Activated CD8-positive, alpha-beta memory T cell treated with anti-CD3 and anti-CD28 coated beads for 24 hours (primary cell): ENCODE data around the gene ATG2B.
A peak's percentile ranks its signal among the peaks of the same experiment; 100 is the strongest.

Experiments used
- DNase-seq: peaks from one replicate; pipeline ENCODE4 v3.0.0-alpha.2; 2020

The ATG2B gene

DNA sequence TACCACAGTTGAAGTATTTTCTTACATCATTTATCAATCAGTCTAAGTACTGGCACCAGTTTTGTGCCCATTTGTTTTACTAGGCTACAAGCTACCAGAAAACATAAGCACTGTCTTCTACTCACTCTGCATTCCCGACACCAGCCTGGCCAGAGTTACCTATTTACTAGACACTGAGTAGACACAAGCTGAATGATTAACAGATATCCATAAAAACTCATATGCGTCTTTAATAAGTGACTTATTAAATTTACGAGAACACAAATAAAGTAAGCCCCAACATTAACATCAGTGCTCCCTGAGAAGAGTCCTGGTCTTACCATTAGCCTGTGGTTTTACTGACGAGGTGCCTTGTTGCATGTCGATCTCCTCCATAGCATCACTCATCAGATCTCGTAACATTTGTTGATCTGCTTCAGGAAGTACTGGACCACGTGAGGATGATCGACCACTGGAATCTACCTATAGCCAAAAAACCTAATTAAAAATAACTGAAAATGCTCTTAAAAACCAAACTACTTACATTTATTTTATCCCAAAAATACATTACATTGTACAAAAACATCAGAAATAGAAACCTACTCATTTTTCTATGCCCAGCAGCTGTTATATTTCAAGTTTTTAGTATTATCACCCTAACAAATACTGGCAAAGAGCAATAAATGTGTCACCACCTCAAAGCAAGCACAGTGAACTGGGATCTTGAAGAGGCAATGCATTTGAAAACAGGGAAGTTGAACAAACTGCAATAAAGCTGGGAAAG is 53.8 kb downstream of the ATG2B start:
- DNase-seq: no peak

- DNase-seq: no peak
Observed at GRCh38 chr14:96307434-96307833, 55.7 kb downstream of the ATG2B start.

GRCh38 chr14:96304956-96305355 is 58.2 kb downstream of the ATG2B start:
- DNase-seq: no peak

DNA sequence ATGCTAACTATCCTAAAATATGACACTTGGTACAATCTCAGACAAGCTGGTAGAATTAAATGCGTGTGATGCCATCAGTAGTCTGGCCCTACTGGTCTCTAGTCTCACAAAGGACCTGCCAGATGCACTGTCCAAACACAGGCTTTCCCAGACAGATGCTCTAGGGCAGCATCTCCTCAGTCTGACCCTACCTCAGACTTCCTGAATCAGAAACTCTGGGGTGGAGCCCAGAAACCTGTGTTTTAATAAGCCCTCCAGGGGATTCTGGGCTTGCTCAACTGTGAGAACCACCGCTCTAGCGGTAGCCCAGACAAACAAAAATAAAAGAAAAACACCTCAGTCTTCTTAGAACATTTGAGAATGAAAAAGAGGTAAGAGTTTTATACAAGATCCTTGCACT is 59.2 kb downstream of the ATG2B start:
- DNase-seq: no peak

DNA sequence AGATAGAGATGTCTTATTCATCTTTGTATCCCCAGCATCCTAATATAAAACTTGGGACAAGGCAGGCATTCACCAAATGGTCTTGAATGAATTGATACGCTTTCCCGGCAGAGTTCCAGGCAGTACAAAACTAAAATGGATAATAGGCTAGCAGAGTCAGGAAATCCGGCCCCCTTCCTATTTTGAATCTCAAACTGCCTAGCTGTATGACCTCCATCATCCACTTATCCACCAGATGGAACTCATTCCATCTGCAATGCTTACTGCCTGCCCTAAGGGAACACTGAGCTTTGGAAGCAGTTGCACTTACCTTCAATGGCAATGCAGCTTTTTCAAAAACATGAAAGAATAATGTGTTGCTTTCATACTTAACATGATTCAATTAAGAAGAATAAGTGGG is 63.7 kb downstream of the ATG2B start:
- DNase-seq: no peak

GRCh38 chr14:96297997-96298515 is 65.1 kb downstream of the ATG2B start:
- no peak for DNase-seq

DNA sequence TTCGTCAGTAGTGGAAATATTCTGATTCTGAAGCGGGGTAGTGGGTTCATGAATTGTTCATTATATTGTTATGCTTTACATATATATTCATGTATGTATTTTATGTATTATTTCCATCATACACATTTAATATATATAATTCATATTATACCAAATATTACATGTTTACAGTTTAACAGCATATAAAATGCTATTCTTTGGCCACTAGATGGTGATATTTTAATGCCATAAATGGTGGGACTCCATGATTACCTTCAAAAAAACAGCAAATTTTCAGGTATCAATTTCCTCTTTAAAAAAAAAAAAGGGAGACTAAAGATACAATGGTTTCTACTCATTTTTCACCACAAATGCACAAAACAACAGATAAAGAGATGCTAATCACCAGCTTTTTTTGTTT is 66.1 kb downstream of the ATG2B start:
- DNase-seq: no peak

GRCh38 chr14:96294246-96294645 is 68.9 kb downstream of the ATG2B start:
- no peak for DNase-seq

DNA sequence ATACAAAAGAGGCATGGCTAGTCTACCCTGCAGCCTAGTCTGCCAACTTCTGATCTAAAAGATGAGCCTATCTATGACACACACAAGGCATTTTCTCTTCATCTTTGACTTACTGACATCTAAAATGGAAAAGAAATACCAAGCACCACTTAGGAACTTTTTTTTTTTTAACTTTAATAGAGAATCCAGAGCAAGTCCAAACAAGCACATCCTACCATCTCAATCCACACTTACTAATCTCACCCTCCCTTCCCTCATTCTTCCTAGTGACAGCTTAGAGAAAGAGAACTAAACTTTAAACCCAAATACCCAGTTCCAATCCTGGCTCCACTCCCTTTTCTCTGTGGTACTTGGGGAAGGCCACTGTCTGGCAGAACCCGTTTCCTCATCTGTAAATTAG is 75.3 kb downstream of the ATG2B start:
- no peak for DNase-seq

- DNase-seq: no peak
Observed at GRCh38 chr14:96286251-96286650, 76.9 kb downstream of the ATG2B start.

GRCh38 chr14:96285667-96286066 is 77.5 kb downstream of the ATG2B start:
- no peak for DNase-seq

DNA sequence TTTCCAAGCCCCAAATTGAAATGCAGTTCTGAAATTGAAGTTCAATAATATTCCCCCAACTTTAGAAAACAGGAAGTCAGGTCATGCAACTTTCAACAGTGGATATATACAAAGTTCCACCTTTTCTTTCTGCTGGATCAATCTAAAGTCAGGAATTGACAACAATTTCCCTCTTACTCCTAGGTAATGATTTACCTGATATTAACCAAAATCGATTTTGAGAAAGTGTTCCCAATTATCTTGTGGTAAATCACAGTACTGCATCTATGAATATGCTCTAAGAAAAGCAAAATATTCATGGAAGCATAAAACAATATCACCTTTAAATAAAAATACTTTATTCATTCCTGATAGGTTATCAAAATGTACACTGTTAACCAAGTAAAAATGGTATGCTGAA is 78.7 kb downstream of the ATG2B start:
- DNase-seq: no peak

GRCh38 chr14:96284008-96284407 is 79.1 kb downstream of the ATG2B start:
- no peak for DNase-seq

GRCh38 chr14:96281486-96281885 is 81.7 kb downstream of the ATG2B start:
- no peak for DNase-seq

GRCh38 chr14:96280104-96280503 is 83.0 kb downstream of the ATG2B start:
- DNase-seq: no peak

DNA sequence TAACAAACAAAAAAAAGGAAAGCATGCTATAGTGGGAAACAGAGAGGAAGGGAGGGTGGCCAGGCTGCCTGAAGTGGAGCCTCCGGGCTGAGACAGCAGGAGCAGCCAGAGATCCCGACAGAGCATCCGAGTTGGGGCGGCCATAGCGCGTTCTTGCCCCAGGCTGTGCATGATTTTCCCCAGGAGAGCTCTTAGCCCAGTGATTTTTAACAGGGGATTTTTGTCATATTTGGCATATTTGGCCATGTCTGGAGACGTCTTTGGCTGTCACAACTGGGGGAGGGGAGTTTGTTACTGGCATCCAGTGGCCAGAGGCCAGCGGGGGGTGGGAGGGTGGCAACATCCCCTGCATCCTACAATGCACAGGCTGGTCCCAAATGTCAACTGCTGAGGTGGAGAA is 83.6 kb downstream of the ATG2B start:
- DNase-seq: no peak

- no peak for DNase-seq
Observed at GRCh38 chr14:96277890-96278289, 85.3 kb downstream of the ATG2B start.

GRCh38 chr14:96275177-96276112 is 87.7 kb downstream of the ATG2B start:
- peak; percentile 85 for DNase-seq

GRCh38 chr14:96274543-96274942 is 88.6 kb downstream of the ATG2B start:
- DNase-seq: no peak

GRCh38 chr14:96274122-96274521 is 89.0 kb downstream of the ATG2B start:
- no peak for DNase-seq

GRCh38 chr14:96273629-96274028 is 89.5 kb downstream of the ATG2B start:
- DNase-seq: no peak

DNA sequence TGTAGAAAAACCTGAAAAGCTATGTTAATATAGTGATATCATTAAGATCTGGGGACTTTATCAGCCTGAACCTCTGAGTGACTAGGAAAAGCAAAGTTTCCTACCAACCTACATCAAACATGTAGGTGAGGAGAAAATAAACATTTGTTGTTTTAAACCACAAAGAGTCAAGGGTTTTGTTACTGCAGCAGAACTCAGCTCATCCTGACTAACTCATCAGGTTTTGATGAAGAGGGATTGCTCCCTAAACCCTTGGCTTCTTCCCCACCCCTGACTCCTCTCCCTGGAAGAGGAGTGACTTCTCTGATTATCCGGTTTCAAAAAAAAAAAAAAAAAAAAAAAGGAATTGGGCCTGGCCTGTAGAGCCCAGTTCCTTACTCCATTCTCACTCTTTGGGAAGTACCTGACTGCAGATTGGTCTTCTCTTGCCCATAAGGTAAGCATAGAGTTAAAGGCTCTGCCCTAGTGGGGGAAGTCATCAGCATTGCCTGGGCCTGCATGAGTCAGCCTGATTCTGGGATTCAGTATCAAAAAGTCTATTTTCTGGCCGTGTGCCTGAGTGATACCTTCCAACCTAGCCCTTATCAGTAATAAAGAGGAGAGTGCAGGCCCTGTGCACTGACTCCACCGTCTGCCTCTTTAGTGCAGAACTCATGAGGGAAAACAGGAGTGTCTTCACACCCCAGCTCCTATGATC is 90.2 kb downstream of the ATG2B start:
- no peak for DNase-seq

DNA sequence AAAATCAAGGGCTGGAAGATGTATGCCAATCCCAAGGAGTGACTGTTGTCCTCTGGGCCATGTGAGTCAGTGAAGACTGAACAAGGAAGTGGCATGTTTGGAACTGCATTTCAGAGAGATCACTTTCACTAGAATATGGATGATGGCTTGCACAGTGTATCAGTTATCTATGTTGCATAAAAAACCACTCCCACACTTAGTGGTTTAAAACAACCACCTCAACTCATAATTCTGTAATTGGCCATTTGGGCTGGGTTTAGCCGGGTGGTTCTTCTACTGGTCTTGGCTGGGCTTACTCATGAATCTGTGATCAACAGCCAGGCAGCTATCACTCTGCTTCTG is 91.7 kb downstream of the ATG2B start:
- no peak for DNase-seq
